Measurements from ENCODE around the gene SLC49A4.

GRCh38 chr3:122795674-122796195, 866 bp downstream of the SLC49A4 start:
- TF ChIP-seq KDM1A (IDR thresholded peaks at IDR 0.05; ENCODE audit: low read depth): no peak
- TF ChIP-seq CTCF (IDR thresholded peaks at IDR 0.05): no peak
- TF ChIP-seq POLR2A (IDR thresholded peaks at IDR 0.05; ENCODE audit: low read length): no peak
- TF ChIP-seq USF2 (IDR thresholded peaks at IDR 0.05): no peak
- no peak for TF ChIP-seq JUN (IDR thresholded peaks at IDR 0.05)
- TF ChIP-seq RAD21 (conservative IDR thresholded peaks at IDR 0.05 in 1 of 2, IDR thresholded peaks at IDR 0.05 in 1 of 2): no peak
- TF ChIP-seq PHF8 (IDR thresholded peaks at IDR 0.05; ENCODE audit: borderline replicate concordance, low read depth): no peak
- TF ChIP-seq MAX (IDR thresholded peaks at IDR 0.05): no peak

Data from A549 (cell line).